ENCODE measurements around the gene TSEN2. TPM values are rescaled to one million over a fixed set of nuclear protein-coding genes. Genes with fewer than 3 reads are reported as not detected.

The TSEN2 gene
- total RNA-seq, 4 donors from 2014 or later = 13.6 to 26.1 (median 15.3) TPM

DNA sequence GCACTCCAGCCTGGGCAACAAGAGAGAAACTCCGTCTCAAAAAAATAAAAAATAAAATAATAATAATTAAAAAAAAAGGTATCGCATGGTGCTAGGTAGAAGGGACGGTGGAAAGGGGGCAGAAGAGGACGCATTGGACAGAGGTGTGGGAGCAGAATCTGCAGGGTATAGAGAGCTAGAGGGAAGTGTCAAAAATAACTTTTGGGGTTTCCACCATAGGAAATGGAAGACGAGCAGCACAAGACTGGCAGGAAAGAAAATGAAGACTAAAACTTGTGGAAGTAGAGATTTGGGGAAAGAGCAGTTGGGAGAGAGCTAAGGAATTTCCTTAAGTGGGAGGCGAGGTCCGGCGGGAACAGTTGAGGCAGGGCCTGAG, 72.0 kb downstream of the TSEN2 start:
- Histone ChIP-seq H3K36me3 (no peaks in the 10 kb centered on the region), H3K27ac (peak overlapping the region; percentile 99), H3K9me3 (no peaks in the 10 kb centered on the region), H3K4me1 (peaks cover 50% of the 10 kb centered on the region), H3K4me3 (peak overlapping the region; percentile 97), H3K27me3 (peaks cover 31% of the 10 kb centered on the region)
- WGBS = 2% methylated on average over 8 of the region's 8 CpGs
- no peak for TF ChIP-seq POLR2AphosphoS5 (IDR thresholded peaks at IDR 0.05)
- no peak for DNase-seq (ENCODE audit: low spot score in 2 of 2)

DNA sequence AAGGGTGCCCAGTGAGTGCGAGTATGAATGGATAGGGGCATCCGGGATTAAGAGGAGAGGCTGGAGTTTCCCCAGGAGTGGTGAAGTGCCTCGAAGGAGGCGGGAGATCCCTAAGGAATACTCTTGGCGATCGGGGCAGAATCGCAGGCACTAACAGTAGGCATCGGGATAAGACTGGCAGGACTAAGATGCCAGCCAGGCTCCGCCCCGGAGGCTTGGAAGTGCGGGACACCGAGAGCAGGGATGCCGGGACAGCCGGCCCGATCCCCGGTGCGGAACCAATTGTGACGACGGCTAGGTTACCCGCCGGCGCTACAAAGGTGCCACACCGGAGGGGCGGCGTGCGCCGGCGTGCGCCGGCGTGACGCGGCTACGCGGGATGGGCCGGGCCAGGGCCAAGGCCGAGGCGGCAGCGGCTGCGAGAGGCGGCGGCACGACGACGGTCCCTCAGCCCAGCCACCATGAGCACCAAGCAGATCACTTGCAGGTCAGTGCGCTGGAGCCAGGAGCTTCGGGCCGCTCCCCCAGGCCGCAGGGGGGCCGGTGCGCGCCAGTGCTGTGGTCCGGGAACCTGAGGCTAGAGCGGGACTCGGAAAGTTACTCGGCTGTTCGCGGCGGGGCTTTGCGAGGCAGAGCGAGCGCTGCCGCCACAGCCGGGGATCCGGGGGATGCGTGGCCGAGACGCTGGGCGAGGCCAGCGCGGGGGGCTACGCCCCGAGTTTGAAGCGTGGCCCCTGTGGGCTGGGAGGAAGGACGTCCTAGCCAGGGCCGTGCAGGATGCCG, 72.6 kb downstream of the TSEN2 start, which contains the start of gene MKRN2:
Gene MKRN2, plus strand, starts transcription at position 398 of the 783 bp plus-strand sequence. Its CDS starts 64 bp downstream, at position 462.
- peak; percentile 90 to 93 for DNase-seq (ENCODE audit: low spot score in 2 of 2)
- Histone ChIP-seq H3K36me3 (no peaks in the 10 kb centered on the region), H3K9me3 (no peaks in the 10 kb centered on the region), H3K4me1 (peaks cover 55% of the 10 kb centered on the region), H3K4me3 (peak within 1 kb of the TSS; percentile 97), H3K27ac (peak within 1 kb of the TSS; percentile 99), H3K27me3 (peaks cover 27% of the 10 kb centered on the region)
- under 1% methylated on average over 65 of the region's 77 CpGs for WGBS
- TF ChIP-seq POLR2A (IDR thresholded peaks at IDR 0.05) (peak; percentile 90 to 98), EP300 (IDR thresholded peaks at IDR 0.05) (no peak), POLR2AphosphoS5 (IDR thresholded peaks at IDR 0.05) (peak; percentile 73 to 92 (median 81))
- TF ChIP-seq, protein P1, sequence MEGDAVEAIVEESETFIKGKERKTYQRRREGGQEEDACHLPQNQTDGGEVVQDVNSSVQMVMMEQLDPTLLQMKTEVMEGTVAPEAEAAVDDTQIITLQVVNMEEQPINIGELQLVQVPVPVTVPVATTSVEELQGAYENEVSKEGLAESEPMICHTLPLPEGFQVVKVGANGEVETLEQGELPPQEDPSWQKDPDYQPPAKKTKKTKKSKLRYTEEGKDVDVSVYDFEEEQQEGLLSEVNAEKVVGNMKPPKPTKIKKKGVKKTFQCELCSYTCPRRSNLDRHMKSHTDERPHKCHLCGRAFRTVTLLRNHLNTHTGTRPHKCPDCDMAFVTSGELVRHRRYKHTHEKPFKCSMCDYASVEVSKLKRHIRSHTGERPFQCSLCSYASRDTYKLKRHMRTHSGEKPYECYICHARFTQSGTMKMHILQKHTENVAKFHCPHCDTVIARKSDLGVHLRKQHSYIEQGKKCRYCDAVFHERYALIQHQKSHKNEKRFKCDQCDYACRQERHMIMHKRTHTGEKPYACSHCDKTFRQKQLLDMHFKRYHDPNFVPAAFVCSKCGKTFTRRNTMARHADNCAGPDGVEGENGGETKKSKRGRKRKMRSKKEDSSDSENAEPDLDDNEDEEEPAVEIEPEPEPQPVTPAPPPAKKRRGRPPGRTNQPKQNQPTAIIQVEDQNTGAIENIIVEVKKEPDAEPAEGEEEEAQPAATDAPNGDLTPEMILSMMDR (IDR thresholded peaks at IDR 0.05) = no peak

DNA sequence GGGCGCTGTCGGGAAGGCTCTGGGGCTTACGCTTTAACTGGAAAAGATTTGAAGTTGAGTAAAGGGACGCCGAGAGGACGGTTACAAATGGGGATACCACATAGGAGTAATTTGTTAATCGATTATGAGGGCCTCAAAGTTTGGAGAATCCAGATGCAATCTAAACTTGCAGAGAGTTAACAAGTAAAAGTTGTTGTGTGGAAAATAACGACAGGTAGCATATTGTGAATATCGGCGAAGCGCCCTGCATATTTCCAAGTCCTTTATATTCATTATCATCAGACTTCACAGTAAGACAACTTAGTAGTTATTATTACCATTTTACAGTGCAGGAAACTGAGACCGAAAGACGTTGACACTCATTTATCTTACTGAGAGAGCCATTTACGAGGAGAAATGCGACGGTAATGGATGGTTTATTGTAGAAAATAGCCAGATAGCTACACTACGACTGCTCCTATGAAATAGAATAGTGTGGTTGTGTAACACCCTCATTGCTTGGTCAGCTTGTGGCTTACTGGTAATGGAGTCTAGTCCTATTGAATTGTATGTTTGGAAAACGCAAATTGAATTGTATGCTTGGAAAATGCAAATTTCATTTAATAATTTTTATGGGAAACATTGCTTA, 73.3 kb downstream of the TSEN2 start:
- TF ChIP-seq POLR2AphosphoS5 (IDR thresholded peaks at IDR 0.05) (no peak), POLR2A (IDR thresholded peaks at IDR 0.05) (no peak), EP300 (IDR thresholded peaks at IDR 0.05) (no peak)
- TF ChIP-seq, protein P1 (IDR thresholded peaks at IDR 0.05) = no peak
- 1% methylated on average over 18 of the region's 18 CpGs for WGBS
- Histone ChIP-seq H3K36me3 (no peaks in the 10 kb centered on the region), H3K4me3 (peak overlapping the region; percentile 97), H3K27ac (peak overlapping the region; percentile 99), H3K9me3 (no peaks in the 10 kb centered on the region), H3K4me1 (peaks cover 57% of the 10 kb centered on the region), H3K27me3 (peaks cover 19% of the 10 kb centered on the region)
- DNase-seq (ENCODE audit: low spot score in 2 of 2) = no peak

DNA sequence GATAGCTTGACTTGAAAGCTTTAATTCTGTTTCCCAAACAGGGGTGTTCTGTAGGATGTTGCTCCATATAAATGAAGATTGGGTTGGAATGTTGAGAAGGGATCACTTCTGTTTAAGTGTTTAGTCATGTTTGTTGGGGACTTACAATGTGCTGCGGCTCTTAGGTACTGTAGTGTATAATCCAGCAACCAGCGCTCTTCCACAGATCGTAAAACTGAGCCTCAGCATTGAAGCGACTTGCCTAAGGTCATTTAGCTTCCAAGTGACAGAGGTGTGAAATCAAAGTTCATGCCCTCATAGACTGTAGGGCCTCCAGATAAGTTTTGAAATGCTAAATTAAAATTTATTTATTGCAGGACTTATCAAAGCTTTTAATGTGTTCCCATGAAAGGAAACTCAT, 74.4 kb downstream of the TSEN2 start:
- Histone ChIP-seq H3K27ac (no peak overlapping the region), H3K27me3 (peaks cover 10% of the 10 kb centered on the region), H3K36me3 (no peaks in the 10 kb centered on the region), H3K4me3 (peak overlapping the region; percentile 97), H3K9me3 (no peaks in the 10 kb centered on the region), H3K4me1 (peaks cover 54% of the 10 kb centered on the region)
- TF ChIP-seq, protein P1 (IDR thresholded peaks at IDR 0.05) = no peak
- TF ChIP-seq POLR2A (IDR thresholded peaks at IDR 0.05) (no peak), EP300 (IDR thresholded peaks at IDR 0.05) (no peak), POLR2AphosphoS5 (IDR thresholded peaks at IDR 0.05) (no peak)
- no peak for DNase-seq (ENCODE audit: low spot score in 2 of 2)
- 70% methylated on average over 4 of the region's 4 CpGs for WGBS

DNA sequence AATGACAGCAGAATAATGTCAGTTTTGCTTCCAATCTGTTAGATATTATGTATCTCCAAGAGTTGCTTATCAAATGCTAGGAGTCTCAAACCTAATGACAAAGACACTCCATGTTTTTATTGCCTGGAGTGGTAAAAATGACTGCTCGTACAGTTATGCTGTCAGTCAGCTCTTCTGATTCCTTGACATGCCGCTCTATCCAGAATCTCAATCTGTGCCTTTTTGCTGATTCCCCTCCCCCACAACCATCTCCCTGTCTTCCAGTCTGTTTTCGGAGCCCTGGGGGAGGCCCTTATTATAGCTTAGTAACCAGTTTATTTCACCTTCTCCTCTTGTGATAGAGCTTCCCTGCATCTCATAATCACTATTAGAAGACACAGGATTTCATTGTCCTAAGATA, 75.2 kb downstream of the TSEN2 start:
- Histone ChIP-seq H3K4me3 (no peak overlapping the region), H3K27me3 (peaks cover 2% of the 10 kb centered on the region), H3K9me3 (no peaks in the 10 kb centered on the region), H3K36me3 (no peaks in the 10 kb centered on the region), H3K4me1 (peaks cover 48% of the 10 kb centered on the region), H3K27ac (no peak overlapping the region)
- TF ChIP-seq, protein P1 (IDR thresholded peaks at IDR 0.05) = no peak
- no peak for TF ChIP-seq POLR2AphosphoS5 (IDR thresholded peaks at IDR 0.05)
- no peak for TF ChIP-seq EP300 (IDR thresholded peaks at IDR 0.05)
- TF ChIP-seq POLR2A (IDR thresholded peaks at IDR 0.05) = no peak
- DNase-seq (ENCODE audit: low spot score in 2 of 2) = no peak
- 73% methylated on average over 3 of the region's 3 CpGs for WGBS

Data from suprapubic skin (tissue), 4 donors.